Measurements from ENCODE around the gene ARID4B.
A peak's percentile ranks its signal among the peaks of the same experiment; 100 is the strongest.
"Not testable (repeated sequence)": the region's sequence is repeated elsewhere in the genome, so short reads cannot be mapped to it uniquely, and the experiment has no call there.

ARID4B gene

DNA sequence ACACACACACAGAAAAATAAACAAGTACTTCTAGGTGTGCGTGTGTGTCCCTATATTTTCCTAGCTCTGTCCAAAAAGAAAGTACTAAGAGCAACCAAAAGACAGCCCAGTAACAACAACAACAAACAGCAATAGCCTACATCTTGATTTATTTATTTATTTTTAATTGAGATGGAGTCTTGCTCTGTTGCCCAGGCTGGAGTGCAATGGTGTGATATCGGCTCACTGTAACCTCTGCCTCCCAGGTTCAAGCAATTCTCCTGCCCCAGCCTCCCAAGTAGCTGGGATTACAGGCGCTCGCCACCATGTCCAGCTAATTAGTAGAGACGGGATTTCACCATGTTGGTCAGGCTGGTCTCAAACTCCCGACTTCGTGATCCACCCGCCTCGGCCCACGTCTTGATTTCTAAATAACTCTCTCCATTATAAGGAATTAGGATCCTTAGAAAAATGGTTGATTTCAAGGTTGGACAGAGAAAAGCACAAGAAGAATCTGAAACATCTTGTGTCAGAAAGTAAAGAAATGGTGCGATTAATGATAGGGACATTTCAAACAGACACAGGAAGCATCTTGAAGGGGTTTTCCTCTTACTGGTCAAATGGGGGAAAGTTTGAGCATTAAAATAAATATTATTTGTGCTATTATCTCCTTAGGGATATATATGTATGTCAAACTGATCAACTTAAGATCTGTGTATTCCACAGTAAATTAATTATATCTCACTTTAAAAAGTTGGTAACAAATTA is 59.4 kb downstream of the ARID4B start:
- no peak for DNase-seq

DNA sequence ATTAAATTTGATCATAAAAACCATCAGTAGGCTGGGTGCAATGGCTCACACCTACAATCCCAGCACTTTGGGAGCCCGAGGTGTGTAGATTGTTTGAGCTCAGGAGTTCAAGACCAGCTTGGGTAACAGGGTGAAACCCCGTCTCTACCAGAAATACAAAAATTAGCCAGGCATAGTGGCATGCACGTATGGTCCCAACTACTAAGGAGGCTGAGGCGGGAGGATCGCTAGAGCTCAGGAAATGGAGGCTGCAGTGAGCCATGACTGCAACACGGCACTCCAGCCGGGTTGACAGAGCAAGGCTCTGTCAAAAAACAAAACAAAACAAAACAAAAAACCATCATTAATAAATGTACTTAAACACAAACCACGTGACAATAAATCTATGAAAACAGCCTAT is 61.0 kb downstream of the ARID4B start:
- DNase-seq: no peak

DNA sequence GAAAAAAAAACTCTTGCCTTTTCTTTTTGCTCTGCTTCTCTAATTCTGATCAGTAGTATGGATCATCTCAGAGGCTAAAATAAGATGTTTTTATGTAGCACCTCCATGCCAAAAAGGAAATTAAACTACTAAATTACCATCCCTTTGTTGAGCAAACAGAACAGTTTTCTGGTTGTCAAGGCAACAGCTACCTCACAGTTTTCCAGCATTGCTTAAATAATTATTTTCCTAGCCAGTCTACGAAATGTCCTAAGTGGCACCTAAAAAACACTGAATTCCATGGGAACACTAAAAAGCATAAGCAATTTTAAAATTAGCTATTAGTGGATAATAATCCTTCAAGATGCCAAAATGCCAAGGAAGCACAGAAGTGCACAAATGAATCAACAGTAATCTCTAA is 61.7 kb downstream of the ARID4B start:
- DNase-seq: no peak

DNA sequence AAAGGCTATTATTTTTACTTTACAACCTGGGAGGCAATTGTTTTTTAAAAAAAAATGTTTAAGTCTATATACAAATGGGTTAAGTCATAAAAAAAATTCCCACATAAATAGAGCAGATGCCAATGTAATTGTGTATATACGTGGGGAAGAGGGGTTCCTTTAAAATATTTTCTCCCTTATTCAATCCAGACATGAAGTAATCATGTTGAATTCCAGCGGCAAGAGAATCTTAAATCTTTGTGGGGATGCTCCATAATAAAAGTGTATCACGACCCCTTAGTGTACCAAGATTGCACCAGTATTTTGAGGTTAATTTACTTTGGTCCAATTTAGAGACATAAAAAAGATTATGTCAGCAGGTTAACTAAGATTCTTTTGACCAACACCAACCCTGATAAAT is 62.1 kb downstream of the ARID4B start:
- DNase-seq: no peak

DNA sequence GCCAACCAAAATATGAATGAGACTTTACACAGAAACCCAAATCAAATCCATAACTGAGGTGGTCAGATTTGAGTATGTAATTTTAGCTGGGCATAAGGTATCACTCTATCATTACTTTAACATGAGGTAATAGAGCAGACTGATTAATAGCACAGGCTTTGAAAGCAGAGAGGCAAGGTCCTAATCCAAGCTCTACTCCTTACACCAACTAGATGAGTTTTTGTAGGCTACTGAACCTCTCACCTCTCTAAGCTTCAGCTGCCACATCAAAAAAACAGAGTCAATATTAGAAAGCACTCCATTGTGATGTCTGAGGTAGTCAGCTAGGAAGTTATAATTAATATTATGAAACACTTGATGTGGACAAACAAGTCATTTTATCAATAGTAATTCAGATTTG is 63.7 kb downstream of the ARID4B start:
- no peak for DNase-seq

DNA sequence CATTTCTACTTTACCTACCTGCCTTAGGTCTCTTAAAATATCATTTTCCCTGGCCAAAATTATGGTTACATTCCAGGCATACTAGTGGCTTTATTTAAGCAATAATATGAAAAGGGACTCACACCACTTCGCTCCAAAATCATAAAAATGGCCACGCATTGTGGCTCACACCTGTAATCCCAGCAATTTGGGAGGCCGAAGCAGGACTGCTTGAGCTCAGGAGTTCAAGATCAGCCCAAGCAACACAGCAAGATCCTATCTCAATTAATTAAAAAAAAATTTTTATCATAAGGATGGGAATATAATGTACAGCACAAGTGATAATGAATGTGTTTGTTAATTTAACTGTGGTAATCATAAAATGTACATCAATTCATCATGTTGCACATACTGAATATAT is 65.4 kb downstream of the ARID4B start:
- no peak for DNase-seq

DNA sequence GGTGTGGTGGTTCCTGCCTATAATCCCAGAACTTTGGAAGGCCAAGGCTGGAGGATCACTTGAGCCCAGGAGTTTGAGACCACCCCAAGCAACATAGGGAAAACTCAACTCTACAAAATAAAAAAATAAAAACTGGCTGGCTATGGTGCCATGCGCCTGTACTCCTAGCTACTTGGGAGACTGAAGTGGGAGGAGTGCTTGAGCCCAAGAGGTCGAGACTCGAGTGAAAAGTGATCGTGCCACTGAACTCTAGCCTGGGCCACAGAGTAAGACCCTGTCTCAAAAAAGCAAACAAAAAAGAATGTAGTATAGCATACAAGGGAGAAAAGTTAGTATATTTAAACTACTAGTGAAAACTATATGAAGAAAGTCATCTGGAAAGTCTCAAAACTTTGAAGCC is 66.7 kb downstream of the ARID4B start:
- DNase-seq: no peak

DNA sequence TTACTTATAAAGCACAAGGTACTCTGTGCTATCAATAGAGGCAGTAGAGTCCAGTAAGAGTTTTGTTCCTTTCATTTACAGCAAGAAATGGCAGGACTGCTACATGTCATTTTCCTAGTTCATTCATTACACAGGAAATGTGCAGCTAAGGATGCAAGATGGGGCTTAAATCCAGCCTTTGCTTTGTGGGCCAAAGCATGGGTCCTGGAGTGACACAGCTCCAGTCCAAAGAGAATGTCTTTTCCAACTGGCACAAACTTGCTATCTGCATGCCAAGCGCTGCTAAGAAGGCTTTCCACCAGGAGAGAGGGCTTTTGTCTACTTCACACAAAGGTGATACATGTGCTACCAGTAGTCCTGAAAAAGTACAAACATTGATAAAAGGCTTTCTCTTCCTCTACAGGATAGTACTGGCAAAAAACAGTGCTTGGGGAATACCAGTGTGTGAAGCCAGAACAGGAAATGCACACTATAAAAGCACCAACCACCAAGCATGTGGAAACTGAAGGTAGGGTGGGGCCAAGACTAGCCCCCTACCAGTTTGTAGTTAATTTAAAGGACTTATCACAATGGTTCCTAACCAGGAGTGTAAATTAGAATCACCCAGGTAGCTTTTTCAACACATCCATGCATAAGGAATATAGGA is 68.7 kb downstream of the ARID4B start:
- DNase-seq: peak in 1 of 2 experiments; percentile 10

DNA sequence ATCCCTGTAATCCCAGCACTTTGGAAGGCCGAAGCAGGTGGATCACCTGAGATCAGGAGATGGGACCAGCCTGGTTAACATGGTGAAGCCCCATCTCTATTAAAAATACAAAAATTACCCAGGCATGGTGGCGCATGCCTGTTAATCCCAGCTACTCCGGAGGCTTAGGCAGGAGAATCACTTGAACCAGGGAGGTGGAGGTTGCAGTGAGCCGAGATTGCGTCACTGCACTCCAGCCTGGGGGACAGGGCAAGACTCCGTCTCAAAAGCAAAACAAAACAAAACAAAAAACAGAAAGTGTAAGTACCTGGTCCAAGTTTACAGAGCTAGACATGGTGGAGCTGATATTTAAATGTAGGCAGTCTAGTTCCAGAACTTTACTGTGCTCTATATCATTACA is 69.9 kb downstream of the ARID4B start:
- not testable (repeated sequence) for DNase-seq

DNA sequence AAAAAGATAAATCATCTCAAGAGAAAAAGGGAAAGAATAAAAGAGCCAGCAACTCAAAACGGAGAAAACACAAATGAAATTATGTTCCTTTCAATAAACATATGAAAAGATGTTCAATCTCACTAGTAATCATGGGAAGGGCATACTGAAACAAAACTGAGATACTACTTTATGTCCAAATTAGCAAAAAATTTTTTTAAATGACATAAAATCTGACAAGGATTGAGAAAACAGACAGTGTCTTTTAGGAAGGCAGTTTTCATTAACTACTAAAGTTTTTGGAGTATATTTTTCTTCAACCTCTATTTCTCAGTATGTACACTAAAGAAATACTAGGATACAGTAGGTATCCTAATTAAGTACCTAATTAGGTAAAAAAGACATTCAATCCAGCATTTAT is 73.3 kb downstream of the ARID4B start:
- DNase-seq: no peak

DNA sequence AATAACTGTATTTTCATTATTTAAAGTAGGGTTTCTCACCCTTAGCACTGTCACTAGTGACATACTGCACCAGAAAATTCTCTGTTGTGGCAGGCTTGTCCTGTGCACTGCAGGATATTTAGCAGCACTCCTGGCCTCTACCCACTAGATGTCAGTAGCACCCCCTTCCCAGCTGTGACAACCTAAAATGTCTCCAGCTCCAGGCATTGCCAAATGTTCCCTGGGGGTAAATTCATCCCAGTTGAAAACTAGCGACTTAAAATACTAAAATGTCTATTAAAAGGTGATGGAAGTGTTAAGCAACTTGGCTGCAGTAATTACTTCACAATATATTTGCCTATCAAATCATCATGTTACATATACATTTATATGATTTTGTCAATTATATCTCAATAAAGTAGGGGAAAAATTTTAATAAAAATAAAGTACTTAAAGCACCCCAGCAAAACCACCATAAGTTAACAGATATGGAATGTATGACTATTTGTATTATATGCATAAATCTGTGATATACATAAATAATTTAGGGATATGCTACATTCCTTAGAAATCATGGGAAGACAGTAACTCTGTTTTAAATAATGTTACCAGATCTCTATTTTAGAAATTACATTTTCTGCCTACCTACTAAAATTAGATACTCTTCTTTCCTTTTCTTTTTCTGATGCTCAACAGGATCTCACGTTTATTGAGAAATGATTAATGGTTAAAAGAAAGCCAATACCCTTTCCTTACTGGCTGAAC is 74.6 kb downstream of the ARID4B start:
- DNase-seq: peak in 1 of 2 experiments; percentile 40

DNA sequence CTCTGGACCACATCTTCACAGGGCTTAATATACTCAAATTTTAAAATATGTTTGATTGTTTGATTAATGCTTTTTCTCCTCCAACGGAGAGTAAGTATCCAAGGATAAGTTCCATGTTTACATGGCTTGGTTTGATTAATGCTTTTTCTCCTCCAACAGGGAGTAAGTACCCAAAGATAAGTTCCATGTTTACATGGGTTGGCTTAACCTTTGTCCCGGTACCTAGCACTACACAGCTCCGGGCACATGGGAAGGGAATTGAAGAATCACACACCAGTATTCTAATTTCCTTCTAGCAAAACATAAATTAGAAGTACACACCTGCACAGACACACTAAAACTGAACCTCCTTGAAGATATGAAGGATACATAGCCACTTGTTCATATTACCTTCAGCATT is 77.5 kb downstream of the ARID4B start:
- DNase-seq: no peak

DNA sequence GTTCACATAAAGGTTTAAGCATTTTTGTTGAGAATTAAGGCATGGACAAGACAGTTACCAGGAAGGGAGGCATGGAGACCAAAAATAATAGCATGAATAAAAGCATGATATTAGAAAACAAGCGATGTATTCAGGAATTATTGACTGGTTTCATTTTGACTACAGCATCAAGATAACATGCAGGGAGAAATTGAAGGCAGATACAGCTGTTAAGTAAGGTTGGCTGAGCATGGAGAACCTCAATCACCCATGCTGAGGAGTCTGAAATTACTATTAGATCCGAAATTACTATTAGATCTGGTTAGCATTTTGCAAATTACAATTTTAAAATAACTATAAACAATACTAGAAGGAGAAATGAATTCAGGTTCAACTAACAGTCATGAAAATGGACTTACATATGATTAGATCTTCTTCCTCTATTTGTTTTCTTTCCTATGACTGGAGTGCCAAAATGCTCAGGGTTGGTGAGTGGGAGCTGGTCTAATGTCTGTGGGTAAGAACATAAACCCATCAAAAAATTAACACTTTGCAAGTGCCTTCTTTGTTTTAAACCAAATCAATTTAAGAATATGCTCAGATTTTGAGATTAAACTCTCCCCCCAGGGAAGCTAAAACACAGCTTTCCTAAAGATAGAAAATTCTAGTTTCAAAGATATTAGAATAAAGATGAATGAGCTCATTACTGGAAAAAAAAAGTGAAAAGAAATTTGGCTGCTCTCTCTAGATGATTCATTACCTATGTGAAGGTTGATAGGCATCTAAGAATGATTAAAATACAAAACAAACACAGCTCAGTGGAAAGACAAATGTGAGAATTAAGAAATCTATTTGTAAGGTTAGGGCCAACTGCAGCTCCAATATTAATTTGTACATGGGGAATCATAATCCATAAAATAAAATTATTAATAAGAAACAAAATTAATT is 81.7 kb downstream of the ARID4B start:
- no peak for DNase-seq

DNA sequence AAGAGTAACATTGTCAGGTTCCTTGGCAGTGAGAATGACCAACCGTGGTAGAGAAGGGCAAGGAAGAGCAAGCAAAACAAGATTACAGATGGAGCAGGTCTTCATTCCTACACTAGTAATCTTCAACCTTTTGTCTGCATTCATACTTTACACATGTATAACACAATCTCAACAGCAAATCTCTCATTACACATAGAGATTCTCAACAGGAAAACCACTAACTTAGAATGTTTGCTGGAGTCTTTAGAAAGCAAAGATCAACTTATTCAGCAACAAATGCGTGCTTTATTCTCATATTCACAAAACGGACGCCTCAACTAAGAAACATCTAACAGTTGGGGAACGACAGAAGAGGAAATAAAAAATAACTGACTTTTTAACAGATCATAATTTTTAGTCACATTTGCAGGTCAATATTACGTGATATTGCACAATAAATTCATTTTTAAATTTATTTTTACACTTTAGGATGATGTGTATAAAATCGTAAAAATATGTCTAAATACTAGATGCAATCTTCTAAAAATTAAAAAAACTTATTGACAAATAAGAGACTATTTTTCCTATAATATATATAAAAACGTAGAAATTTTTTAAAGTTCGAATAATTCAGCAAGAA is 82.9 kb downstream of the ARID4B start:
- DNase-seq: no peak

DNA sequence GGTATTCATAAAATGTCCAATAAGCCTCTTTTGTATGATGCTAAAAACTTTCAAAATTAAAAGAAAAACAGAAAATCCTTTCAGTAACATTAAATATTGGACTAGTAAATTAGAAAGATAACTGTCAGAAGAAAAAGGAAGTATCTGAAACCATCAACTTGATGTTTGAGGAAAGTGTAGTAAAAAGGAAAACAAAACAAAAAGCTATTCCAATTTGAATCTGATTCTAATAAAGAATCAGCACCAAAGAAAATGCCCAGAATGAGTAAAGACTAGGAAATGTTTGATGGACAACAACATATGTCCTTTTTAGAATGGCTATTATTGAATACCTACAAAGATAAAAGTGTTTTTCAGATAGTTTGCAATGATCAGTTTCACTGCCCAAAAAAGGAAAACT is 87.0 kb downstream of the ARID4B start:
- no peak for DNase-seq

DNA sequence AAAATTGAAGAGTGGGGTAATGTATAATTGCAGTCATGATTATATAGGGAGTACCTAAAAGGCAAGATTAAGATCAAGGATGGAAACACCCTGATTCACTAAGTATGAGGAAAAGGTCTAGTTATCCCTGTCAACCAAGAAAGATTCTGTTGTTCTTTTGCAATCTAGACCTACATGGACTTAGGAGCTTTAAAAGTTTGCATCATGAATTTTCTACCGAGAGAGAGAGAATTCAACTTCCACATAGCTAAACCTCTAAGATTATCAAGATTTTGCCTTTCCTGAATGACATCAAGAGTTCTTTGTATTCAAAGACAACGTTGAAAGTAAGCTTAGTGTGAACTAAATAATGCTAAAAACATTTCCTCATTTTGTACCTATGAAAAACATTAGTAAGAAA is 88.1 kb downstream of the ARID4B start:
- no peak for DNase-seq

DNA sequence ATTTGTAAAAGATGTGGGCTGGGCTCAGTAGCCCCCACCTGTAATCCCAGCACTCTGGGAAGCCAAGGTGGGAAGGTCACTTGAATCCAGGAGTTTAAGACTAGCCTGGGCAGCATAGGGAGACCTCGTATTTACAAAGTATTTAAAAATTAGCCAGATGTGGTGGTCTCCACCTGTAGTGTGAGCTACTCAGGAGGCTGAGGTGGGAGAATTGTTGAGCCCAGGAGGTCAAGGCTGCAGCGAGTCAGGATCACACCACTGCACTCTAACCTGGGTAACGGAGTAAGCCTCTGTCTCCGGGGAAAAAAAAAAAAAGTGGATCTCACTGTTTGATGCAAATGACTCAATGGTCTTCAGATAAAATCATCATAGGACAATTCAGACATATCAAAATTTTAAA is 89.4 kb downstream of the ARID4B start:
- DNase-seq: no peak

DNA sequence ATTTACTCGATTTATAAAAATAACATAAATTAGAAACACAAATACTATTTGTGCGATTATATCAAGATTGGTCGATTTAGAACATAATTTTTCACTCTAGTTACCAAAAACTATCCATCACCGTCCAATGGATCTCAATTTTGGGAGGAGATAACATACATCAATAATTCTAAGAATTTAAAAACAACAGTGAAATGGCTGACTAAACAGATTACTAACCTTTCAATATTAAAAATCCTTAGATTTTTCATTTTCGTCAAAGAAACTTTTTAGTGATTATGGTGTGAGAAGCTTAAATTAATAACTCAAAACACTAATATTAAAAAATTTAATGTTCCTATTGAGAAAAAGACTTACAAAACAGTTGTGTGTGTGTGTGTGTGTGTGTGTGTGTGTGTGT is 91.9 kb downstream of the ARID4B start:
- DNase-seq: no peak

DNA sequence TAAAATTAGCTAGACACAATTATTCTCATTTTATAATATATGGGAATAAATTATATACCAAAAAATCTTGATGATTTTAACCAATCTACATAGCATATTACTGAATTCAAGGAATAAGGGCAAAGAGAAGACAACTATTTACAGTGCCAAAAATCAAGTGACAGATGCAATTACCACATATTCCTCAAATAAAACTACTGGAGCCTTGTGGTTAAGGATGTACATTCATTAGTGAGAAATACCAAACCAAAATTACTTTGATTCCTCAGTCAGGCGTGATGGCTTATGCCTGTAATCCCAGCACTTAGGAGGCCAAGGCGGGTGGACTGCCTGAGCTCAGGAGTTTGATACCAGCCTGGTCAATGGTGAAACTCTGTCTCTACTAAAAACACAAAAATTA is 98.1 kb downstream of the ARID4B start:
- DNase-seq: no peak

DNA sequence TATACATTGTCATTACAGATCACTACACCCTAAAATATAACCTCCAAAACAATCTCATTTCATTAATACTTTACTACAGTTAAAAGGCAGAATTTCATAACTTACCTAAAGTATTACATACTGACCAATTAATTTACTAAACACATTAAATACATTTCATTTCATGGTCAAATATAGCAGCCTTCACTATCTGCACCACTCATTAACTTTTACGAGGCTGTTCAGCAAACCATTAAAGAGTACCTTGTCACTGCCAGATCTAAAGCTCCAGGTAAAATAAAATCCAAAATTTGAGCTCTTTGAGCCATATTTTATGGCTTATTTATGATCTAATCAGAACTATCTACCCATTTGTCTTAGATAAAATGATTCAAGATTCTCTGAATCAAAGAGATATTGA is 100.6 kb downstream of the ARID4B start:
- DNase-seq: no peak

DNA sequence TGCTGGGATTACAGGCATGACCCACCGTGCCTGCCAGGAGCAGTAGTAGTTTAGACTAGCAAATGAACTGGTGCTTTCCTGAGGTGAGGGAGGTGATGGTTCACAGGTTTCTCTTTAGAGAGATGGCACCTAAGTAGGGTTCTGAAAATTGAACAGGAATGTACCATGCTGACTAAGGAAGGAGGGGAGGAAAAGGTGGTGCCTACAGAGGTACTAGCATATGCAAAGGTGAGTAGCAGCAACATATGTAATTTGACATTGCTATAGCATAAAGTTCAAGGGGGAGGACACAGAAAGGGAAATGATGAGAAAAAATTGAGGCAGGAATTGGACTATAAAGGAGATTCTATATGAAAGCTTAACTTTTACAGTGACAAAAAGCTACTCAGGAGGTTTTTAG is 101.0 kb downstream of the ARID4B start:
- no peak for DNase-seq

DNA sequence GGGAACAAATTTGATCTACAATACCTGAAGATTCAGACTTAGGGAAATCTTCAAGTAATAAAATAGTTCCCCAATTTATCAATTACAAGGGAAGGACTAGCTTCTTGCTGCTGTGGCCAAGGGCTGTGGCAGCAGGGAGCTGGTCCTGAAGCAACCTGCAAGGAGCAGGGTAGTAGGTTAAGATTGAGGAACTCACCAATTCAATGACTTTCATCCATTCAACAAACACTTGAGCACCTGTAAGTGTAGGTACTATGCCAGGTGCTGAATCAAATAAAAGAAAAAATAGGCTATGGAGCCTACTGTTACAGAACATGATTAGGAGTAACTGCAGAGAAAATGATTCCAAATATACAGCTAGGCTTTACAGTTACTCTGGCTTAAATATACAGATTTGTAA is 102.7 kb downstream of the ARID4B start:
- DNase-seq: no peak
